B cell (primary cell): ENCODE data around the gene PDZD2.

Experiments
- CTCF ChIP-seq: fragments of 200-600 bp; IDR thresholded peaks from one replicate; pipeline ENCODE4 v1.8.0; 2022; ENCODE audit warnings: antibody characterized with exemption, mild to moderate bottlenecking
- EZH2 ChIP-seq: IDR thresholded peaks from 2 replicates; pipeline ENCODE4 v1.6.1; 2012; ENCODE audit warnings: borderline replicate concordance, low read depth, mild to moderate bottlenecking, moderate library complexity, low read length; ENCODE audit not compliant: insufficient read depth, poor library complexity, severe bottlenecking

GRCh38 chr5:31698673-31699072 is 59.7 kb downstream of the PDZD2 start:
- TF ChIP-seq EZH2 = no peak
- no peak for TF ChIP-seq CTCF
